ENCODE data around the gene CCDC7.
A peak's percentile ranks its signal among the peaks of the same experiment; 100 is the strongest.
"Not testable (repeated sequence)": the region's sequence is repeated elsewhere in the genome, so short reads cannot be mapped to it uniquely, and the experiment has no call there.

The CCDC7 gene

DNA sequence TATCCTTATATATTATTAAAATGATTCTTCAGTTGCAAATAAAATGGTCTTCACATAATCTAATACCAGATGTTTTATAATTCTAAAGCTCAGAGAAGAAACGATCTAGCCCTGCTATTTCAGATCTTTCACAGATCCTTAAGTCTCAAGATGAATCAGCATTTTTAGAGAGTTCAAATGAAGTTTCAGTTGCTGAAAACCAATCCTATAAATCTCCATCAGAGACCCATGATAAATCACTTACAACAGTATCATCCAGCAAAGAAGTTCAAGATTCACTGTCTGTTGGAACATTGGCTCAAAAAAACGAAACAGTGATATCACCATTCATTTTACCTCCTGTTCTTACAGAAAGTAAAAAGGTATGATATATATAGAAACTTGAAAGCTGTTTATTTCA, 137.0 kb downstream of the CCDC7 start:
- no peak for DNase-seq

DNA sequence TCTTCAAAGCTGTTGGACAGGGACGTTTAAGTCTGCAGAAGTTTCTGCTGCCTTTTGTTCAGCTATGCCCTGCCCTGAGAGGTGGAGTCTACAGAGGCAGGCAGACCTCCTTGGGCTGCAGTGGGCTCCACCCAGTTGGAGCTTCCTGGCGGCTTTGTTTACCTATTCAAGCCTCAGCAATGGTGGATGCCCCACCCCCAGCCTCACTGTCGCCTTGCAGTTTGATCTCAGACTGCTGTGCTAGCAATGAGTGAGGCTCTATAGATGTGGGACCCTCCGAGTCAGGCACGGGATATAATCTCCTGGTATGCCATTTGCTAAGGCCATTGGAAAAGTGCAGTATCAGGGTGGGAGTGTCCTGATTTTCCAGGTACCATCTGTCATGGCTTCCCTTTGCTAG, 152.1 kb downstream of the CCDC7 start:
- not testable (repeated sequence) for DNase-seq

DNA sequence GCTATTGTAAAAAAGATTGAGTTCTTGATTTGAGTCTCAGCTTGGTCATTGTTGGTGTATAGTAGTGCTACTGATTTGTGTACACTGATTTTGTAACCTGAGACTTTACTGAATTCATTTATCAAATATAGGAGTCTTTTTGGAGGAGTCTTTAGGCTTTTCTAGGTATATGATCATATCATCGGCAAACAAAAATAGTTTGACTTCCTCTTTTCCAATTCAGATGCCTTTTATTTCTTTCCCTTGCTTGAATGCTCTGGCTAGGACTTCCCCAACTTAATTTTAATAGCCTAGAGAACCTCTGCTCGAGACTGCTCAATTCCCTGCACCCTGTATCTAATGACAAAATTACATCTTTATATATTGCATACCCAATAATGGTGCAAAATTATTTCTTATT, 154.4 kb downstream of the CCDC7 start:
- DNase-seq = no peak

- not testable (repeated sequence) for DNase-seq
These were observed 155.6 kb downstream of the CCDC7 start for GRCh38 chr10:32601562-32601961.

DNA sequence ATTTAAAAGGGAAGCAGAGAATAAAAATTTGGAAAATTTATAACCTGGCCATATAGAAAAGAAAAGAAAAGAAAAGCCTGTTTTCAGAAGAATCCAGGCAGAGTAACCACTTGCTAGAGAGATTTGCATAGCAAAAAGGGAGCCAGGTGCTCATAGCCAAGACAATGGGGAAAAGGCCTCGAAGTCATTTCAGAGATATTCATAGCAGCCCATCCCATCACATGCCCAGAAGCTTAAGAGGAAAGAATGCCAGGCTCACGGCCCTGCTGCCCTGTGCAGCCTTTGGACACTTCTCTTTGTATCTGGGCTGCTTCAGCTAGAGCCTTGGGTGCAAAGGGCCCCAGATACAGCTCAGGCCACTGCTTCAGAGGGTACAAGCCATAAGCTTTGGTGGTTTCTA, 159.8 kb downstream of the CCDC7 start:
- DNase-seq = no peak

DNA sequence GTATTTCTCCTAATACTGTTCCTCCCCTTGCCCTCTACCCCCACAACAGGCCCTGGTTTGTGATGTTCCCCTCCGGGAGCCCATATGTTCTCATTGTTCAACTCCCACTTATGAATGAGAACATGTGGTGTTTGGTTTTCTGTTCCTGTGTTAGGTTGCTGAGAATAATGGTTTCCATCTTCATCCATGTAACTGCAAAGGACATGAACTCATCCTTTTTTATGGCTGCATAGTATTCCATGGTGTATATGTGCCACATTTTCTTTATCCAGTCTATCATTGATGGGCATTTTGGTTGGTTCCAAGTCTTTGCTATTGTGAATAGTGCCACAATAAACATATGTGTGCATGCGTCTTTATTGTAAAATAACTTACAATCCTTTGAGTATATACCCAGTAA, 164.6 kb downstream of the CCDC7 start:
- not testable (repeated sequence) for DNase-seq

- DNase-seq = no peak
These were observed 170.5 kb downstream of the CCDC7 start for GRCh38 chr10:32616438-32616837.

GRCh38 chr10:32618482-32618881, 172.5 kb downstream of the CCDC7 start:
- DNase-seq = no peak

GRCh38 chr10:32621969-32622368, 176.0 kb downstream of the CCDC7 start:
- no peak for DNase-seq

GRCh38 chr10:32622409-32622808, 176.5 kb downstream of the CCDC7 start:
- no peak for DNase-seq

GRCh38 chr10:32627183-32627582, 181.2 kb downstream of the CCDC7 start:
- no peak for DNase-seq

GRCh38 chr10:32629910-32630309, 184.0 kb downstream of the CCDC7 start:
- no peak for DNase-seq

GRCh38 chr10:32646535-32646934, 200.6 kb downstream of the CCDC7 start:
- DNase-seq = no peak

DNA sequence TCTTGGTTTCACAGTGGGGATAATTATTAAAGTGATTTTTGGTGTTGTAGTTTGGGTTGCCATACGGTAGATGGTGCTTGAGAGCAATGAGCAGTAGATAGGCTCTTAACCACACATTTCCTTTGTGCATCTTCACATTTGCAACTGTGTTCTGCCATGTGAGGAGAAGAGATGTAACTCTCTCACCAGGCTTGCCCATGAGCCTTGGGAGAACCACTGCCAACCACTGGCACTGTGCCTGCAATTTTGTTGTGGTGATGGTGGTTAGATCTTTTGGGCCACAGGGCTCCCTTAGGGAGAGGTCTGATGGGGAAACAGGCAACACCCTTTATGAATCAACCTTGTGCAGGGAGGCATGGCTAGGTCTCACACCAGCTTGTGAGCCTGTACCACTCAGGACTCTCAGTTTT, 204.3 kb downstream of the CCDC7 start:
- no peak for DNase-seq

GRCh38 chr10:32657430-32657829, 211.5 kb downstream of the CCDC7 start:
- not testable (repeated sequence) for DNase-seq

- DNase-seq = no peak
These were observed 215.4 kb downstream of the CCDC7 start for GRCh38 chr10:32661346-32661745.

DNA sequence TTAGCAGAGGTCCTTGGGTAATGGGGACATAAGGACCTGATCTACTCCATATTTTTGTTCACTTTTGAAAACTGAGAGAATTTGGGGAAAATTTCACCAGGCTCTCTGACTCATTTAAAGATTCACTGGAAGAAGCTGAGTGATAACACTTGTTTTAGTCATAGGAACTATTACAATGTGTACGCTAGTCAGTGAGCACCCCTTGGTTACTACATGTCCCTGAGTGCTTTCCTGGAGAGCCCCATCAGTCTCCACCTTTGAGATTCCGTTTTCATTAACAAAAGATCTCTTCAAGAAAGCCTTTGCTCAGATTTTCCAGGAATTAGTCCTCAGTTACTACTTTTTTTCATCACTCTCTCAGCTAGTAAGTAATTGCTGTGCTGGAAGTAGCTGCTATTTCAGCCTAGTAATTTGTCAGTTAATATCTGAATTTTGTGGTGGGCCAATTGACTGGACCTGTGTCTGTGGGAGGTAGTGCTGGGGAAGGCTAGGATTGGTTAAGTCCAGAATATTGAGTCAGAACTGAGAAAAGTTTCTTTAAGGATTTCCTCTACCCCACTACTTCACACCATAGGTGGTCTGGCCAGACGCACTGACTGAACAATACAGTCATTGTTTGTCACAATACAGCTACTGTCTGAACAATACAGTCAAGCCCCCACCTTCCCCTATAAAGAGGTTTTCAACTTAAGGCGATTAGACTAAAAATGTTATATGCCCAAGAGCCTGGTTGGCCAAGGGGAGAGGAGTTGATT, 235.0 kb downstream of the CCDC7 start:
- DNase-seq = peak; percentile 8

DNA sequence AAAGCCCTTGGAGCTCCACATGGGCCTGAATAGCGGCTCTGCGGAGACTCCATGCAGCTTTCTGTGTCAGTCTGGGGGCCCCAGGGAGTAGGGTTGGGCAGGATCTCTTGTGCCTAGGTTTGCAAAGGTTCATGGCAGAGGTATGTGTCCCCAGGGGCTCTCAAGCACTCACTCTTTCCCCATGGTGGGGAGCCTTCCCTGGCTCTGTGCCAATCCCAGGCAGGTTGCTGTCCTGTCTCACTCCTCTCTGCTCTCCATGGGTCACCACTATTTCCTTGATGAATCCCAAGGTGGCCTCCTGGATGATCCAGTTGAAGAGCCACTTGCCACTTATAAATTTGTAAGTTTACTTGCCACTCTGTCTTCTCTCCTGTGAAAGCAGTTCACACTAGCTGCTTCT, 238.4 kb downstream of the CCDC7 start:
- DNase-seq = no peak

GRCh38 chr10:32687116-32687515, 241.2 kb downstream of the CCDC7 start:
- no peak for DNase-seq

- no peak for DNase-seq
These were observed 241.6 kb downstream of the CCDC7 start for GRCh38 chr10:32687546-32687945.

- DNase-seq = no peak
These were observed 246.2 kb downstream of the CCDC7 start for GRCh38 chr10:32692174-32692573.

DNA sequence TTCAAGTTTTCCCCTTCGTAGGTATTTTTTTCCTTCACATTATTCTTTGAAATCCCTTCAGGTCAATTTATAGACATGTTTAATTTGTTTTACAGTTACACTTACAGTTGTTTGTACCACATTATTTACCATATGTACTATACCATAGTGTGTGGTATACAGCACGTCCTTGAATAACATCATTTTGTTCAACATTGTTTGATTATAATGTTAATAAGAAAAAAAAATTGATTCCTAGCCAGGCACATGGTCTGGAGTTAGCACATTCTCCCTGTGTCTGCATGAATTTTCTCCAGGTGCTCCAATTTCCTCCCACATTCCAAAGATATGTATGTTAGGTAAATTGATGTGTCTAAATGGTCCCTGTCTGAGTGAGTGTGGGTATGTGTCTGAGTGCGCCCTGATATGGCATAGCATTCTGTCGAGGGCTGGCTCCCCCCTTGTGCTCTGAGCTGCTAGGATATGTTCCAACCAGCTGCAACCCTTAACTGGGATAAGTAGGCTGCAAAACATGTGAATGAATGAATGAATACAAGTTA, 247.6 kb downstream of the CCDC7 start:
- DNase-seq = no peak

DNA sequence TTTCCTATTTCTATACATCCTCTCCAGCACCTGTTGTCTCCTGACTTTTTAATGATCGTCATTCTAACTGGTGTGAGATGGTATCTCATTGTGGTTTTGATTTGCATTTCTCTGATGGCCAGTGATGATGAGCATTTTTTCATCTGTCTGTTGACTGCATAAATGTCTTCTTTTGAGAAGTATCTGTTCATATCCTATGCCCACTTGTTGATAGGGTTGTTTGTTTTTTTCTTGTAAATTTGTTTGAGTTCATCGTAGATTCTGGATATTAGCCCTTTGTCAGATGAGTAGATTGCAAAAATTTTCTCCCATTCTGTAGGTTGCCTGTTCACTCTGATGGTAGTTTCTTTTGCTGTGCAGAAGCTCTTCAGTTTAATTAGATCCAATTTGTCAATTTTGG, 253.7 kb downstream of the CCDC7 start:
- DNase-seq = not testable (repeated sequence)

DNA sequence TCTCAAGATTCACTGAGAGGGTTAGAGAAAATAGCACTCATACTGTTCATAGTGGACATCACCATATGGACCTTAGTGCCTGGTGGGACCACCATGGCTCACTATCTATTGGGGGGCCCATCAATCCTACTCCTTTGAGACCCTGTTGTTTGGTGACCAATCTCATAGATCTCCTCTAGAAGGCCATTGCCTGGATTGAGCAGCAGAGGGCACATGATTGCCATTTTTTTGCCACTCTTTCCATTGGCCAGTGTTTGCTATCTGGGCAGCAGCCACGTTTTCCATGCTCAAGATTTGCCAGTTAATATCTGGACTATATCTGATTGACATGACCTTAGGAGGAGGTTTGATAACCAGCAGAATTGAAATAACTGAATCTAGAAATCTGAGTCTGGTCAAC, 267.6 kb downstream of the CCDC7 start:
- no peak for DNase-seq

GRCh38 chr10:32731527-32731926, 285.6 kb downstream of the CCDC7 start:
- no peak for DNase-seq

All from retina (tissue), 1 donor.